PC-3 (cell line): ENCODE data around the gene SPCS2. TPM values are rescaled to one million over a fixed set of nuclear protein-coding genes. Genes with fewer than 3 reads are reported as not detected.

Source experiments
- ATAC-seq: fragments of 200-7000 bp; cut with Tn5 transposase; 2 replicates; pipeline ENCODE4 v1.9.1; 2020; ENCODE audit warnings: mild to moderate bottlenecking, moderate library complexity
- Bru-seq: library from RNA; stranded (reverse); fragments of 400-500 nt; gene quantifications from one replicate; lab custom pipeline; 2021; lab: Mats Ljungman, UMichigan
- BruChase-seq, 2 experiments: library from RNA; stranded (reverse); fragments of 400-500 nt; gene quantifications; one replicate each; lab custom pipeline; 2021; lab: Mats Ljungman, UMichigan
- BruUV-seq: library from RNA; stranded (reverse); fragments of 400-500 nt; replicated peaks from 2 replicates; lab custom pipeline; 2021; lab: Mats Ljungman, UMichigan
- CTCF ChIA-PET: fragments of 300-600 bp; sonication (Branson Sonifier 250); formaldehyde crosslinking; loops from one replicate; lab custom pipeline; 2022; ENCODE audit warnings: antibody characterized with exemption; lab: Charles Lee
- POLR2A ChIA-PET: fragments of 300-600 bp; sonication (Branson Sonifier 250); formaldehyde crosslinking; loops from one replicate; lab custom pipeline; 2022; ENCODE audit warnings: antibody characterized with exemption; ENCODE audit not compliant: unreplicated experiment; lab: Charles Lee
- DNase-seq: peaks from one replicate; pipeline ENCODE4 v3.0.0-alpha.2; 2015
- H2AFZ ChIP-seq: fragments of 300-600 bp; sonication (generic); 2 replicates; pipeline ENCODE4 v1.6.0; 2016; ENCODE audit warnings: antibody characterized with exemption, low read length
- H3F3A ChIP-seq: fragments of 300-600 bp; sonication (generic); one replicate; pipeline ENCODE4 v1.6.0; 2017; ENCODE audit warnings: antibody characterized with exemption, low read length, control low read depth, mild to moderate bottlenecking; ENCODE audit not compliant: unreplicated experiment
- H3K27ac ChIP-seq: fragments of 300-600 bp; sonication (generic); 2 replicates; pipeline ENCODE4 v1.5.1; 2016; ENCODE audit warnings: mild to moderate bottlenecking, low read length
- H3K27me3 ChIP-seq: fragments of 300-600 bp; sonication (generic); 2 replicates; pipeline ENCODE4 v1.6.1; 2016; ENCODE audit warnings: low read length, mixed read lengths
- H3K36me3 ChIP-seq: fragments of 300-600 bp; sonication (generic); 2 replicates; pipeline ENCODE4 v1.6.1; 2016; ENCODE audit warnings: low read depth, mixed run types, low read length, mixed read lengths
- H3K4me1 ChIP-seq: fragments of 300-600 bp; sonication (generic); 2 replicates; pipeline ENCODE4 v1.5.1; 2016; ENCODE audit warnings: low read length; ENCODE audit not compliant: insufficient read depth
- H3K4me2 ChIP-seq: fragments of 300-600 bp; sonication (generic); 2 replicates; pipeline ENCODE4 v1.6.0; 2016; ENCODE audit warnings: low read length
- H3K4me3 ChIP-seq: fragments of 300-600 bp; sonication (generic); 2 replicates; pipeline ENCODE4 v1.5.1; 2016; ENCODE audit warnings: mild to moderate bottlenecking, low read length, mixed read lengths
- H3K79me2 ChIP-seq: fragments of 300-600 bp; sonication (generic); 2 replicates; pipeline ENCODE4 v1.6.1; 2017; ENCODE audit warnings: low read length, mixed read lengths
- H3K9ac ChIP-seq: fragments of 300-600 bp; sonication (generic); 2 replicates; pipeline ENCODE4 v1.6.0; 2016; ENCODE audit warnings: mild to moderate bottlenecking, low read length
- H3K9me2 ChIP-seq: fragments of 300-600 bp; sonication (generic); replicated peaks from 2 replicates; pipeline ENCODE4 v1.6.1; 2016; ENCODE audit warnings: mixed run types, low read length, mixed read lengths
- H3K9me3 ChIP-seq: fragments of 300-600 bp; sonication (generic); 2 replicates; pipeline ENCODE4 v1.6.1; 2016; ENCODE audit warnings: low read length, mixed read lengths
- H4K20me1 ChIP-seq: fragments of 300-600 bp; sonication (generic); 2 replicates; pipeline ENCODE4 v1.6.1; 2016; ENCODE audit warnings: low read length, mixed read lengths
- CTCF ChIP-seq: fragments of 300-600 bp; sonication (generic); conservative IDR thresholded peaks from 2 replicates; pipeline ENCODE4 v1.5.1; 2017; ENCODE audit warnings: antibody characterized with exemption, low read depth, mild to moderate bottlenecking, low read length
- EZH2 ChIP-seq: fragments of 300-600 bp; sonication (generic); IDR thresholded peaks from one replicate; pipeline ENCODE4 v1.6.1; 2017; ENCODE audit warnings: antibody characterized with exemption, mild to moderate bottlenecking, low read length; ENCODE audit not compliant: unreplicated experiment
- EZH2phosphoT487 ChIP-seq: fragments of 300-600 bp; sonication (generic); IDR thresholded peaks from 2 replicates; pipeline ENCODE4 v1.6.1; 2018; ENCODE audit warnings: mild to moderate bottlenecking, antibody characterized with exemption, low read length, borderline replicate concordance
- intact Hi-C: fragments of 100-400 bp; cut with micrococcal nuclease; formaldehyde crosslinking; loops from 2 replicates; pipeline ENCODE4 v1.9.0; 2023
- long read RNA-seq: library from polyadenylated mRNA; unstranded; transcript quantifications from one replicate; pipeline ENCODE4 v2.0.0, GENCODE V29; 2021; ENCODE audit not compliant: unreplicated experiment
- total RNA-seq: library from RNA; depleted of rRNA; stranded (reverse); fragments of >200 nt; gene quantifications from 2 replicates; pipeline ENCODE4 v1.2.3, GENCODE V29; 2014; rRNA removed

Gene SPCS2
- total RNA-seq (129 and 142 TPM in 2 replicates), Bru-seq, nascent RNA (percentile 97 among the genes with signal in this experiment), BruChase-seq, experiment 1, labeled RNA remaining after a 6-hour chase (percentile 93 among the genes with signal in this experiment), BruChase-seq, experiment 2, labeled RNA remaining after a 2-hour chase (percentile 94 among the genes with signal in this experiment)
- long read RNA-seq, transcript SPCS2-202 (4 exons, 772 nt) = major isoform, 5 of 68 reads
- long read RNA-seq, transcript SPCS2-201 (5 exons, 2,708 nt) = major isoform, 5 of 68 reads
- long read RNA-seq, partial matches to known transcripts = 1 of 68 reads
- long read RNA-seq, other reads (novel, unspliced or antisense) = 49 of 68 reads

- POLR2A ChIA-PET = no interaction called here
- DNase-seq (peak; percentile 99), ATAC-seq (peak; percentile 99)
- Histone ChIP-seq H3K9me2 (no peaks in the 10 kb centered on the region), H3F3A (no peaks in the 10 kb centered on the region), H4K20me1 (peaks cover 11% of the 10 kb centered on the region; the same call in 1 of the 2 replicates), H3K27me3 (no peaks in the 10 kb centered on the region), H2AFZ (peak within 1 kb of the TSS; percentile 92), H3K4me1 (peaks cover 24% of the 10 kb centered on the region), H3K27ac (peak within 1 kb of the TSS; percentile 34), H3K4me3 (peak within 1 kb of the TSS; percentile 87), H3K4me2 (peak within 1 kb of the TSS; percentile 88), H3K79me2 (peaks cover 62% of the 10 kb centered on the region), H3K36me3 (peaks cover 20% of the 10 kb centered on the region), H3K9ac (peak within 1 kb of the TSS; percentile 95), H3K9me3 (no peaks in the 10 kb centered on the region)
- BruUV-seq = TSS peak; percentile 68
- TF ChIP-seq EZH2phosphoT487 = no peak
- no peak for TF ChIP-seq EZH2
- TF ChIP-seq CTCF = no peak
- intact Hi-C loops = loop anchor here (1.0 kb wide), 1 partner anchor 40 kb away; no protein-coding TSS in a partner anchor
- CTCF ChIA-PET = interaction anchor here (0.6 to 1.0 kb wide), 2 partner anchors 126 to 299 kb away, joined by 3 read pairs; no protein-coding TSS in a partner anchor
Observed at GRCh38 chr11:74948898-74949752, at the start of gene SPCS2, which contains the start of gene XRRA1. Gene SPCS2, plus strand, starts transcription at chr11:74949266. Its CDS starts 20 bp downstream, at chr11:74949286. Gene XRRA1, minus strand, starts transcription at chr11:74949091. Its CDS starts 8,213 bp downstream, at chr11:74940878.

- Histone ChIP-seq H3K4me2 (no peak overlapping the region), H3K9ac (no peak overlapping the region), H2AFZ (no peak overlapping the region), H3K27me3 (no peaks in the 10 kb centered on the region), H3F3A (no peaks in the 10 kb centered on the region), H3K27ac (no peak overlapping the region), H3K4me3 (no peak overlapping the region), H3K9me2 (no peaks in the 10 kb centered on the region), H3K9me3 (peaks cover 11% of the 10 kb centered on the region), H3K4me1 (no peaks in the 10 kb centered on the region), H3K36me3 (peaks cover 20% of the 10 kb centered on the region), H4K20me1 (no peaks in the 10 kb centered on the region), H3K79me2 (no peaks in the 10 kb centered on the region)
- intact Hi-C loops = no loop called here
- ChIA-PET CTCF (no interaction called here), POLR2A (no interaction called here)
- BruUV-seq = no TSS peak
- ATAC-seq = no peak
- TF ChIP-seq CTCF (no peak), EZH2phosphoT487 (no peak), EZH2 (no peak)
- no peak for DNase-seq
Observed at GRCh38 chr11:74902342-74902741, 46.7 kb upstream of the SPCS2 start.
